ENCODE results near the gene DLST.

Gene DLST

GRCh38 chr14:74881431-74882102 is at the start of gene DLST:
Gene DLST (plus strand): TSS chr14:74881916. CDS start chr14:74881954, 38 bp downstream.
- DNase-seq: peak; percentile 91

GRCh38 chr14:74832849-74833248 is 48.9 kb upstream of the DLST start:
- DNase-seq: no peak

- DNase-seq: no peak
Measured at GRCh38 chr14:74834692-74835392, 46.9 kb upstream of the DLST start.

- no peak for DNase-seq
Measured at GRCh38 chr14:74835645-74836250, 46.0 kb upstream of the DLST start.

- peak; percentile 34 for DNase-seq
Measured at GRCh38 chr14:74836251-74836960, 45.3 kb upstream of the DLST start.

- DNase-seq: peak; percentile 25
Measured at GRCh38 chr14:74838166-74838565, 43.5 kb upstream of the DLST start.

- DNase-seq: peak; percentile 64
Measured at GRCh38 chr14:74840603-74841030, 41.1 kb upstream of the DLST start.

GRCh38 chr14:74841230-74842207 is 40.2 kb upstream of the DLST start:
- peak; percentile 77 for DNase-seq

- no peak for DNase-seq
Measured at GRCh38 chr14:74843653-74844052, 38.1 kb upstream of the DLST start.

GRCh38 chr14:74846168-74846567 is 35.5 kb upstream of the DLST start:
- no peak for DNase-seq

GRCh38 chr14:74846968-74847665 is 34.6 kb upstream of the DLST start:
- DNase-seq: no peak

GRCh38 chr14:74848768-74849167 is 32.9 kb upstream of the DLST start:
- DNase-seq: no peak

GRCh38 chr14:74852922-74853530 is 28.7 kb upstream of the DLST start:
- no peak for DNase-seq

GRCh38 chr14:74853581-74853980 is 28.1 kb upstream of the DLST start:
- no peak for DNase-seq

- no peak for DNase-seq
Measured at GRCh38 chr14:74855021-74855420, 26.7 kb upstream of the DLST start.

GRCh38 chr14:74855945-74856344 is 25.8 kb upstream of the DLST start:
- DNase-seq: no peak

GRCh38 chr14:74856366-74856765 is 25.4 kb upstream of the DLST start:
- DNase-seq: no peak

- DNase-seq: no peak
Measured at GRCh38 chr14:74858022-74858421, 23.7 kb upstream of the DLST start.

- DNase-seq: no peak
Measured at GRCh38 chr14:74859757-74860552, 21.8 kb upstream of the DLST start.
